Sigmoid colon (tissue), 4 donors: ENCODE results near the gene PPFIA2.

Experiments used
- CTCF ChIP-seq, 4 experiments: fragments of 450-650 bp in 3 of 4; fragments of 200-600 bp in 1 of 4; IDR thresholded peaks; one replicate each; pipeline ENCODE4 v1.5.1; 2016 to 2019; ENCODE audit warnings: antibody characterized with exemption in 4 of 4, mild to moderate bottlenecking in 3 of 4, moderate library complexity in 2 of 4
- EP300 ChIP-seq, 4 donors: sonication (generic); formaldehyde crosslinking; IDR thresholded peaks; one replicate each; pipeline ENCODE4 v1.6.1; 2017; ENCODE audit warnings: antibody characterized with exemption in 4 of 4
- POLR2A ChIP-seq, 2 donors: fragments of 450-650 bp; IDR thresholded peaks; one replicate each; pipeline ENCODE4 v1.6.1; 2016; ENCODE audit warnings: antibody characterized with exemption in 2 of 2, mild to moderate bottlenecking in 2 of 2, moderate library complexity in 2 of 2

GRCh38 chr12:81389550-81390099, 369.5 kb downstream of the PPFIA2 start:
- TF ChIP-seq CTCF (IDR thresholded peaks at IDR 0.05) (no peak), EP300 (IDR thresholded peaks at IDR 0.05) (no peak), POLR2A (IDR thresholded peaks at IDR 0.05) (no peak)
